ELF-1 (cell line): ENCODE data around the gene AKIRIN2.
"Not testable (repeated sequence)": the region's sequence is repeated elsewhere in the genome, so short reads cannot be mapped to it uniquely, and the experiment has no call there.

Experiments
- DNase-seq: peaks from one replicate; pipeline ENCODE4 v3.0.0-alpha.2; 2016; ENCODE audit warnings: low read depth, low spot score

The AKIRIN2 gene

GRCh38 chr6:87718662-87719433 is 16.8 kb upstream of the AKIRIN2 start:
- no peak for DNase-seq

GRCh38 chr6:87716928-87717614 is 15.0 kb upstream of the AKIRIN2 start:
- DNase-seq, result peak; percentile 44

- DNase-seq, result no peak
Measured at GRCh38 chr6:87714093-87714842, 12.2 kb upstream of the AKIRIN2 start.

GRCh38 chr6:87712713-87713112 is 10.7 kb upstream of the AKIRIN2 start:
- not testable (repeated sequence) for DNase-seq

- no peak for DNase-seq
Measured at GRCh38 chr6:87710090-87710489, 8.1 kb upstream of the AKIRIN2 start.

GRCh38 chr6:87708581-87709427 is 6.8 kb upstream of the AKIRIN2 start:
- not testable (repeated sequence) for DNase-seq

- DNase-seq, result no peak
Measured at GRCh38 chr6:87706187-87706966, 4.3 kb upstream of the AKIRIN2 start.

- no peak for DNase-seq
Measured at GRCh38 chr6:87705070-87705691, 3.1 kb upstream of the AKIRIN2 start.

GRCh38 chr6:87703039-87703438 is 1.0 kb upstream of the AKIRIN2 start:
- not testable (repeated sequence) for DNase-seq

GRCh38 chr6:87702589-87702945 is 534 bp upstream of the AKIRIN2 start:
- no peak for DNase-seq

- no peak for DNase-seq
Measured at GRCh38 chr6:87701344-87701675, 723 bp downstream of the AKIRIN2 start.

- peak; percentile 74 for DNase-seq
Measured at GRCh38 chr6:87700397-87701343, 1.4 kb downstream of the AKIRIN2 start.

- DNase-seq, result no peak
Measured at GRCh38 chr6:87699576-87699975, 2.5 kb downstream of the AKIRIN2 start.

GRCh38 chr6:87698547-87699006 is 3.5 kb downstream of the AKIRIN2 start:
- DNase-seq, result no peak

- no peak for DNase-seq
Measured at GRCh38 chr6:87697581-87698546, 4.2 kb downstream of the AKIRIN2 start.

- not testable (repeated sequence) for DNase-seq
Measured at GRCh38 chr6:87696817-87697216, 5.2 kb downstream of the AKIRIN2 start.

- no peak for DNase-seq
Measured at GRCh38 chr6:87692086-87692485, 9.9 kb downstream of the AKIRIN2 start.

GRCh38 chr6:87690441-87690840 is 11.6 kb downstream of the AKIRIN2 start:
- no peak for DNase-seq
